B cell (primary cell): ENCODE results near the gene OTUD5. TPM values are rescaled to one million over a fixed set of nuclear protein-coding genes. Genes with fewer than 3 reads are reported as not detected.
A peak's percentile ranks its signal among the peaks of the same experiment; 100 is the strongest.

Source experiments
- ATAC-seq: fragments of 200-7000 bp; cut with Tn5 transposase; one replicate; pipeline ENCODE4 v1.10.0; 2021; ENCODE audit warnings: low read depth, mild to moderate bottlenecking, moderate number of reproducible peaks, moderate library complexity
- CTCF ChIA-PET: fragments of 350-600 bp; sonication (Branson Sonifier 250); formaldehyde crosslinking; loops from one replicate; lab custom pipeline; 2021; ENCODE audit warnings: antibody characterized with exemption, inconsistent platforms; lab: Charles Lee
- POLR2A ChIA-PET: fragments of 350-600 bp; sonication (Branson Sonifier 250); formaldehyde crosslinking; loops from one replicate; lab custom pipeline; 2021; ENCODE audit warnings: antibody characterized with exemption; lab: Charles Lee
- DNase-seq: peaks from one replicate; pipeline ENCODE4 v3.0.0; 2013
- H2AFZ ChIP-seq: 2 replicates; pipeline ENCODE4 v1.6.1; 2012; ENCODE audit warnings: mild to moderate bottlenecking, low read depth, low read length; ENCODE audit not compliant: insufficient read depth, poor library complexity, severe bottlenecking
- H3K27ac ChIP-seq, 2 donors: 1 replicate in 1 of 2; 2 replicates in 1 of 2; pipeline ENCODE4 v1.5.1; 2012 to 2013; ENCODE audit warnings: low read length in 2 of 2, mild to moderate bottlenecking in 2 of 2, moderate library complexity in 1 of 2
- H3K27me3 ChIP-seq, 4 experiments: fragments of 200-600 bp in 1 of 4; sonication (generic) in 1 of 4; replicated peaks in 1 of 4; 1 replicate in 2 of 4; 2 replicates in 2 of 4; pipeline versions ENCODE4 v1.6.1 to v1.7.0; 2013 to 2016; ENCODE audit warnings: low read length in 3 of 4, mild to moderate bottlenecking in 2 of 4, mixed read lengths in 1 of 4, moderate library complexity in 1 of 4; ENCODE audit not compliant: insufficient read depth in 4 of 4, control insufficient read depth in 3 of 4; ENCODE audit errors: control extremely low read depth in 1 of 4
- H3K36me3 ChIP-seq, 2 experiments: replicated peaks in 1 of 2; 1 replicate in 1 of 2; 2 replicates in 1 of 2; pipeline versions ENCODE4 v1.6.1 to v1.7.1; 2013; ENCODE audit warnings: low read length in 1 of 2; ENCODE audit not compliant: insufficient read depth in 2 of 2, control insufficient read depth in 1 of 2; ENCODE audit errors: control extremely low read depth in 1 of 2, extremely low read depth in 1 of 2
- H3K4me1 ChIP-seq, 2 donors: fragments of 200-600 bp in 1 of 2; sonication (generic) in 1 of 2; 1 replicate in 1 of 2; 2 replicates in 1 of 2; pipeline versions ENCODE4 v1.5.1 to v1.6.1; 2013 to 2017; ENCODE audit warnings: low read length in 2 of 2; ENCODE audit not compliant: control insufficient read depth in 2 of 2, insufficient read depth in 2 of 2
- H3K4me2 ChIP-seq: replicated peaks from 2 replicates; pipeline ENCODE3; 2012; ENCODE audit warnings: mild to moderate bottlenecking, low read depth, low read length; ENCODE audit not compliant: poor library complexity, severe bottlenecking
- H3K4me3 ChIP-seq, 5 experiments: fragments of 200-600 bp in 1 of 5; sonication (generic) in 1 of 5; 1 replicate in 3 of 5; 2 replicates in 2 of 5; pipeline versions ENCODE4 v1.5.1 to v1.7.0; 2011 to 2016; ENCODE audit warnings: low read length in 4 of 5, mild to moderate bottlenecking in 4 of 5, low read depth in 2 of 5, control low read depth in 1 of 5, moderate library complexity in 1 of 5; ENCODE audit not compliant: insufficient read depth in 1 of 5; ENCODE audit errors: control extremely low read depth in 1 of 5, extremely low read depth in 1 of 5
- H3K79me2 ChIP-seq: fragments of 200-600 bp; sonication (generic); one replicate; pipeline ENCODE4 v1.6.0; 2016; ENCODE audit warnings: low read length; ENCODE audit not compliant: control insufficient read depth, insufficient read depth
- H3K9ac ChIP-seq: fragments of 200-600 bp; sonication (generic); 2 replicates; pipeline ENCODE4 v1.6.1; 2017; ENCODE audit warnings: mild to moderate bottlenecking, low read length, moderate library complexity
- H3K9me3 ChIP-seq, 3 donors: one replicate each; pipeline versions ENCODE4 v1.6.1 to v1.7.1; 2013; ENCODE audit warnings: low read length in 2 of 3; ENCODE audit not compliant: control insufficient read depth in 2 of 3, insufficient read depth in 1 of 3; ENCODE audit errors: control extremely low read depth in 1 of 3
- H4K20me1 ChIP-seq: 2 replicates; pipeline ENCODE4 v1.6.0; 2012; ENCODE audit warnings: mild to moderate bottlenecking, low read length; ENCODE audit not compliant: insufficient read depth, control insufficient read depth, poor library complexity, severe bottlenecking
- H3K27ac Mint-ChIP-seq: one replicate; pipeline ENCODE4 v1.8.0; 2021; ENCODE audit warnings: mixed read lengths
- H3K27me3 Mint-ChIP-seq: one replicate; pipeline ENCODE4 v1.8.0; 2021; ENCODE audit warnings: mixed read lengths
- H3K4me1 Mint-ChIP-seq: one replicate; pipeline ENCODE4 v1.8.0; 2021; ENCODE audit warnings: mixed read lengths
- H3K4me3 Mint-ChIP-seq: one replicate; pipeline ENCODE4 v1.8.0; 2021; ENCODE audit warnings: mixed read lengths
- H3K9me3 Mint-ChIP-seq: one replicate; pipeline ENCODE4 v1.8.0; 2022; ENCODE audit warnings: mixed read lengths; ENCODE audit not compliant: insufficient read depth
- CTCF ChIP-seq: fragments of 200-600 bp; IDR thresholded peaks from one replicate; pipeline ENCODE4 v1.8.0; 2022; ENCODE audit warnings: antibody characterized with exemption, mild to moderate bottlenecking
- EZH2 ChIP-seq: IDR thresholded peaks from 2 replicates; pipeline ENCODE4 v1.6.1; 2012; ENCODE audit warnings: borderline replicate concordance, low read depth, mild to moderate bottlenecking, moderate library complexity, low read length; ENCODE audit not compliant: insufficient read depth, poor library complexity, severe bottlenecking
- WGBS: methylation state at CpG from one replicate; pipeline ENCODE4 v1.1.5; 2013; ENCODE audit warnings: missing lambda C conversion rate; ENCODE audit not compliant: insufficient coverage; 5-methylcytosine and 5-hydroxymethylcytosine counted together
- intact Hi-C: fragments of 100-400 bp; cut with micrococcal nuclease; formaldehyde crosslinking; loops from one replicate; pipeline ENCODE4 v1.10.0; 2022
- polyA plus RNA-seq: library from polyadenylated mRNA; depleted of rRNA; stranded (reverse); fragments of >200 nt; gene quantifications from 2 replicates; pipeline ENCODE4 v1.2.3, GENCODE V29; 2012
- total RNA-seq, 2 donors: library from RNA; stranded (reverse); fragments of 120-200 nt in 1 of 2; gene quantifications; 1 replicate in 1 of 2; 2 replicates in 1 of 2; pipeline versions ENCODE4 v1.2.3 to v1.2.4, GENCODE V29; 2013 to 2022

Gene OTUD5
- total and polyA plus RNA-seq, 2 donors (not counting 1 experiment from before 2014, with no cell fraction given): 105 to 116 TPM

GRCh38 chrX:48957827-48958634 lies 624 bp upstream of the OTUD5 start:
- Histone ChIP-seq H3K4me2 (peak overlapping the region; percentile 86), H3K9me3 (no peaks in the 10 kb centered on the region), H3K4me1 (peaks cover 50 to 78% of the 10 kb centered on the region in 2 donors), H3K36me3 (peaks cover 0 to 28% of the 10 kb centered on the region in 2 experiments), H3K9ac (peak overlapping the region; percentile 85), H4K20me1 (peaks cover 27% of the 10 kb centered on the region), H3K79me2 (peaks cover 41% of the 10 kb centered on the region), H3K4me3 (peak overlapping the region; percentile 8 to 75 (median 65)), H3K27ac (peak overlapping the region; percentile 98 to 99), H2AFZ (peak overlapping the region; percentile 63), H3K27me3 (no peaks in the 10 kb centered on the region)
- intact Hi-C loops: loop anchor here (1.0 to 5.0 kb wide), 11 partner anchors 21 to 1301 kb away; partner anchors contain the start of genes GPKOW, GRIPAP1, PIM2 and PPP1R3F
- no peaks in the 10 kb centered on the region for H3K27me3 Mint-ChIP-seq
- CTCF ChIA-PET: interaction anchor here (0.6 to 1.9 kb wide), 7 partner anchors 14 to 331 kb away, joined by 3 to 10 read pairs (median 4); partner anchors contain the start of genes KCND1 and SLC35A2
- peak; percentile 96 for DNase-seq
- H3K4me3 Mint-ChIP-seq: peak overlapping the region; percentile 100
- POLR2A ChIA-PET: interaction anchor here (0.6 to 2.8 kb wide), 21 partner anchors 16 to 1739 kb away, joined by 3 to 17 read pairs (median 7); partner anchors contain the start of genes GRIPAP1, HDAC6, PQBP1 and SLC35A2
- TF ChIP-seq CTCF (no peak), EZH2 (no peak)
- no peaks in the 10 kb centered on the region for H3K9me3 Mint-ChIP-seq
- ATAC-seq: peak; percentile 81
- H3K27ac Mint-ChIP-seq: peak overlapping the region; percentile 100
- H3K4me1 Mint-ChIP-seq: peaks cover 61% of the 10 kb centered on the region
- WGBS: under 1% methylated on average over 44 of the region's 66 CpGs
